ENCODE data around the gene CNDP2. TPM values are rescaled to one million over a fixed set of nuclear protein-coding genes. Genes with fewer than 3 reads are reported as not detected.

The CNDP2 gene
- total and polyA plus RNA-seq, 2 experiments from 2014 or later: 40.5 to 72.2 TPM

GRCh38 chr18:74455386-74455785 lies 40.8 kb upstream of the CNDP2 start:
- no peak overlapping the region for H3K9ac ChIP-seq
- no peak overlapping the region for H2AFZ ChIP-seq
- no peaks in the 10 kb centered on the region for H3K79me2 ChIP-seq (ENCODE audit: insufficient read depth)
- no peaks in the 10 kb centered on the region for H3K36me3 ChIP-seq (ENCODE audit: low read depth)
- no peak for TF ChIP-seq EZH2phosphoT487 (IDR thresholded peaks at IDR 0.05; ENCODE audit: insufficient read depth, low read depth)
- TF ChIP-seq EZH2 (IDR thresholded peaks at IDR 0.05; ENCODE audit: insufficient read depth, poor library complexity, severe bottlenecking): no peak
- no peaks in the 10 kb centered on the region for H4K20me1 ChIP-seq (ENCODE audit: insufficient read depth)
- peaks cover 52% of the 10 kb centered on the region for H3K27me3 ChIP-seq (replicated peaks; ENCODE audit: insufficient read depth)
- DNase-seq: no peak
- no peak overlapping the region for H3K4me3 ChIP-seq
- in situ Hi-C loops (cut with MboI): no loop called here
- no peaks in the 10 kb centered on the region for H3K9me2 ChIP-seq (ENCODE audit: insufficient read depth)
- H3K4me2 ChIP-seq (ENCODE audit: unreplicated experiment): no peak overlapping the region
- no peaks in the 10 kb centered on the region for H3K4me1 ChIP-seq (ENCODE audit: insufficient read depth)
- H3F3A ChIP-seq (ENCODE audit: insufficient read depth): no peaks in the 10 kb centered on the region
- H3K27ac ChIP-seq: no peak overlapping the region
- no peaks in the 10 kb centered on the region for H3K9me3 ChIP-seq (ENCODE audit: low read depth)
- 89 to 90% methylated on average over 10 of the region's 10 CpGs for WGBS, 2 experiments (ENCODE audit: low coverage in 1 of 2, low lambda C conversion rate in 2 of 2, missing lambda C conversion rate in 2 of 2)

GRCh38 chr18:74456017-74456348 lies 40.2 kb upstream of the CNDP2 start:
- Histone ChIP-seq H3K27me3 (replicated peaks; ENCODE audit: insufficient read depth) (peaks cover 52% of the 10 kb centered on the region), H4K20me1 (ENCODE audit: insufficient read depth) (no peaks in the 10 kb centered on the region), H3K4me2 (ENCODE audit: unreplicated experiment) (no peak overlapping the region), H3K27ac (no peak overlapping the region), H3K9me2 (ENCODE audit: insufficient read depth) (no peaks in the 10 kb centered on the region), H3K79me2 (ENCODE audit: insufficient read depth) (no peaks in the 10 kb centered on the region), H3K36me3 (ENCODE audit: low read depth) (no peaks in the 10 kb centered on the region), H3K9ac (no peak overlapping the region), H3F3A (ENCODE audit: insufficient read depth) (no peaks in the 10 kb centered on the region), H3K9me3 (ENCODE audit: low read depth) (no peaks in the 10 kb centered on the region), H3K4me3 (no peak overlapping the region), H2AFZ (no peak overlapping the region), H3K4me1 (ENCODE audit: insufficient read depth) (no peaks in the 10 kb centered on the region)
- no peak for DNase-seq
- TF ChIP-seq EZH2phosphoT487 (IDR thresholded peaks at IDR 0.05; ENCODE audit: insufficient read depth, low read depth) (no peak), EZH2 (IDR thresholded peaks at IDR 0.05; ENCODE audit: insufficient read depth, poor library complexity, severe bottlenecking) (peak; percentile 56)
- in situ Hi-C loops (cut with MboI): no loop called here
- 45 to 51% methylated on average over 7 of the region's 7 CpGs for WGBS, 2 experiments (ENCODE audit: low coverage in 1 of 2, low lambda C conversion rate in 2 of 2, missing lambda C conversion rate in 2 of 2)

DNA sequence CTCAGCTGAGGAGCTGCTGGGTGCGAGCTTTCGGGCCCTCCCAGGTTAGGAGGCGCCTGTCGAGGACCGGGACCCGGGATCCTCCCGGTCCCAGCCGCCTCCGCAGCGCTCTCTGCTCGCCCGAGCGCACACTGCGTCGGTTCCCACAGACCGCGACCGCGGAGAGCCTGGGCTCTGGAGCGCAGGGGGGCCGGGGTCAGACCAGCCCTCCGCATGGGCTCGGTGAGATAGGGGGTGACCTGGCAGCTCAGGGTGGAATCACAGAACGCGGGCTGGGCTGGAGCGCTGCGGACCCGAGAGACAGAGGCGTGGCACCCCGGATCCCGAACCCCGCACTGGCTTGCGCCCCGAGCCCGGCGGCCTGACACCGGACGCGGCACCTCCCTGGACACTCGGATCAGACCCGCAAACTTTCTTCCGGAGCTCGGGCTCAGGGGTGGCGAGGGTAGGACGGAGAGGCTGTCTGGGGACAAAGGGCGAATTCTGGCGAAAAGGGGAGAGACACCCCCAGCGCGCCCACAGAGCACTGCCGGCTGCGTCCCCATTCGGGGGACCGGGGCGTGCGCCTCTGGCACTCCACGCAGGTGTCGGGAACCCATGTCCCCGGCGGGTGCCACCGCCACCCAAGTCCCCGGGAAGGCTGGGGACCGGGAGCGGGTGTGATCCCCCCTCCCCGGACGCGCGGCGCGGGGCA lies 39.7 kb upstream of the CNDP2 start:
- TF ChIP-seq EZH2 (IDR thresholded peaks at IDR 0.05; ENCODE audit: insufficient read depth, poor library complexity, severe bottlenecking) (peak; percentile 52), EZH2phosphoT487 (IDR thresholded peaks at IDR 0.05; ENCODE audit: insufficient read depth, low read depth) (no peak)
- H2AFZ ChIP-seq: no peak overlapping the region
- no peaks in the 10 kb centered on the region for H3K4me1 ChIP-seq (ENCODE audit: insufficient read depth)
- peaks cover 52% of the 10 kb centered on the region for H3K27me3 ChIP-seq (replicated peaks; ENCODE audit: insufficient read depth)
- no peaks in the 10 kb centered on the region for H3K36me3 ChIP-seq (ENCODE audit: low read depth)
- 3% methylated on average over 45 to 50 of the region's 69 CpGs for WGBS, 2 experiments (ENCODE audit: low coverage in 1 of 2, low lambda C conversion rate in 2 of 2, missing lambda C conversion rate in 2 of 2)
- no peaks in the 10 kb centered on the region for H3K9me2 ChIP-seq (ENCODE audit: insufficient read depth)
- H3K27ac ChIP-seq: no peak overlapping the region
- no peaks in the 10 kb centered on the region for H3K9me3 ChIP-seq (ENCODE audit: low read depth)
- no peak overlapping the region for H3K4me3 ChIP-seq
- DNase-seq: peak; percentile 1
- no peak overlapping the region for H3K9ac ChIP-seq
- H4K20me1 ChIP-seq (ENCODE audit: insufficient read depth): no peaks in the 10 kb centered on the region
- H3K4me2 ChIP-seq (ENCODE audit: unreplicated experiment): no peak overlapping the region
- no peaks in the 10 kb centered on the region for H3K79me2 ChIP-seq (ENCODE audit: insufficient read depth)
- H3F3A ChIP-seq (ENCODE audit: insufficient read depth): no peaks in the 10 kb centered on the region
- in situ Hi-C loops (cut with MboI): no loop called here

- in situ Hi-C loops (cut with MboI): no loop called here
- Histone ChIP-seq H3K4me2 (ENCODE audit: unreplicated experiment) (no peak within 1 kb of the TSS), H2AFZ (no peak within 1 kb of the TSS), H3K27me3 (replicated peaks; ENCODE audit: insufficient read depth) (peaks cover 52% of the 10 kb centered on the region), H4K20me1 (ENCODE audit: insufficient read depth) (no peaks in the 10 kb centered on the region), H3K9me2 (ENCODE audit: insufficient read depth) (no peaks in the 10 kb centered on the region), H3K27ac (no peak within 1 kb of the TSS), H3F3A (ENCODE audit: insufficient read depth) (no peaks in the 10 kb centered on the region), H3K36me3 (ENCODE audit: low read depth) (no peaks in the 10 kb centered on the region), H3K4me1 (ENCODE audit: insufficient read depth) (no peaks in the 10 kb centered on the region), H3K4me3 (no peak within 1 kb of the TSS), H3K9me3 (ENCODE audit: low read depth) (no peaks in the 10 kb centered on the region), H3K79me2 (ENCODE audit: insufficient read depth) (no peaks in the 10 kb centered on the region), H3K9ac (no peak within 1 kb of the TSS)
- TF ChIP-seq EZH2 (IDR thresholded peaks at IDR 0.05; ENCODE audit: insufficient read depth, poor library complexity, severe bottlenecking): peak; percentile 53
- no peak for TF ChIP-seq EZH2phosphoT487 (IDR thresholded peaks at IDR 0.05; ENCODE audit: insufficient read depth, low read depth)
- peak; percentile 24 for DNase-seq
- WGBS, 2 experiments (ENCODE audit: low coverage in 1 of 2, low lambda C conversion rate in 2 of 2, missing lambda C conversion rate in 2 of 2): 4% methylated on average over 5 to 44 of the region's 76 CpGs
Measured at GRCh38 chr18:74457043-74457724, 39.0 kb upstream of the CNDP2 start, which contains the start of gene DIPK1C. Gene DIPK1C, minus strand, starts transcription at chr18:74457308. Its CDS starts 49 bp downstream, at chr18:74457259.
